ENCODE measurements around the gene DPYSL5. TPM values are rescaled to one million over a fixed set of nuclear protein-coding genes. Genes with fewer than 3 reads are reported as not detected.

The DPYSL5 gene
- total RNA-seq, 1 donor: not detected

- no peak for TF ChIP-seq CTCF (IDR thresholded peaks at IDR 0.05; ENCODE audit: insufficient read depth, low read length)
- DNase-seq (ENCODE audit: low read depth): no peak
- H3K4me3 ChIP-seq (ENCODE audit: low read depth, low read length): no peak overlapping the region
Observed at GRCh38 chr2:26850000-26850431, 2.1 kb downstream of the DPYSL5 start.

GRCh38 chr2:26850505-26850904 lies 2.6 kb downstream of the DPYSL5 start:
- no peak for TF ChIP-seq CTCF (IDR thresholded peaks at IDR 0.05; ENCODE audit: insufficient read depth, low read length)
- DNase-seq (ENCODE audit: low read depth): no peak

GRCh38 chr2:26852405-26853306 lies 4.7 kb downstream of the DPYSL5 start:
- H3K4me3 ChIP-seq (ENCODE audit: low read depth, low read length): no peak overlapping the region
- DNase-seq (ENCODE audit: low read depth): no peak
- TF ChIP-seq CTCF (IDR thresholded peaks at IDR 0.05; ENCODE audit: insufficient read depth, low read length): no peak

More at GRCh38 chr2:26850505-26850904, 2.6 kb downstream of the DPYSL5 start:
- no peak overlapping the region for H3K4me3 ChIP-seq (ENCODE audit: low read depth, low read length)

GRCh38 chr2:26853751-26854150 lies 5.8 kb downstream of the DPYSL5 start:
- no peak for DNase-seq (ENCODE audit: low read depth)
- TF ChIP-seq CTCF (IDR thresholded peaks at IDR 0.05; ENCODE audit: insufficient read depth, low read length): no peak
- no peak overlapping the region for H3K4me3 ChIP-seq (ENCODE audit: low read depth, low read length)

- TF ChIP-seq CTCF (IDR thresholded peaks at IDR 0.05; ENCODE audit: insufficient read depth, low read length): no peak
- no peak overlapping the region for H3K4me3 ChIP-seq (ENCODE audit: low read depth, low read length)
- no peak for DNase-seq (ENCODE audit: low read depth)
Observed at GRCh38 chr2:26854283-26854827, 6.4 kb downstream of the DPYSL5 start.

- DNase-seq (ENCODE audit: low read depth): no peak
- no peak overlapping the region for H3K4me3 ChIP-seq (ENCODE audit: low read depth, low read length)
- no peak for TF ChIP-seq CTCF (IDR thresholded peaks at IDR 0.05; ENCODE audit: insufficient read depth, low read length)
Observed at GRCh38 chr2:26855466-26855865, 7.5 kb downstream of the DPYSL5 start.

Measured in fibroblast of the aortic adventitia (primary cell).